GM23248 (cell line): Measurements from ENCODE around the gene CPPED1.
"Not testable (repeated sequence)": the region's sequence is repeated elsewhere in the genome, so short reads cannot be mapped to it uniquely, and the experiment has no call there.

Experiments
- EZH2 ChIP-seq: fragments of 200-600 bp; sonication (generic); IDR thresholded peaks from 2 replicates; pipeline ENCODE4 v1.6.1; 2018; ENCODE audit warnings: antibody characterized with exemption, mild to moderate bottlenecking; ENCODE audit not compliant: insufficient read depth, poor library complexity, severe bottlenecking
- EZH2phosphoT487 ChIP-seq: fragments of 200-600 bp; sonication (generic); IDR thresholded peaks from 2 replicates; pipeline ENCODE4 v1.6.1; 2018; ENCODE audit warnings: antibody characterized with exemption, moderate library complexity, mild to moderate bottlenecking, low read depth; ENCODE audit not compliant: insufficient read depth

GRCh38 chr16:12813734-12814133, 10.0 kb upstream of the CPPED1 start:
- TF ChIP-seq EZH2, EZH2phosphoT487: not testable (repeated sequence)
